ENCODE measurements around the gene BCAS3.

GRCh38 chr17:61073131-61073530, 395.5 kb downstream of the BCAS3 start:
- TF ChIP-seq, protein P1, sequence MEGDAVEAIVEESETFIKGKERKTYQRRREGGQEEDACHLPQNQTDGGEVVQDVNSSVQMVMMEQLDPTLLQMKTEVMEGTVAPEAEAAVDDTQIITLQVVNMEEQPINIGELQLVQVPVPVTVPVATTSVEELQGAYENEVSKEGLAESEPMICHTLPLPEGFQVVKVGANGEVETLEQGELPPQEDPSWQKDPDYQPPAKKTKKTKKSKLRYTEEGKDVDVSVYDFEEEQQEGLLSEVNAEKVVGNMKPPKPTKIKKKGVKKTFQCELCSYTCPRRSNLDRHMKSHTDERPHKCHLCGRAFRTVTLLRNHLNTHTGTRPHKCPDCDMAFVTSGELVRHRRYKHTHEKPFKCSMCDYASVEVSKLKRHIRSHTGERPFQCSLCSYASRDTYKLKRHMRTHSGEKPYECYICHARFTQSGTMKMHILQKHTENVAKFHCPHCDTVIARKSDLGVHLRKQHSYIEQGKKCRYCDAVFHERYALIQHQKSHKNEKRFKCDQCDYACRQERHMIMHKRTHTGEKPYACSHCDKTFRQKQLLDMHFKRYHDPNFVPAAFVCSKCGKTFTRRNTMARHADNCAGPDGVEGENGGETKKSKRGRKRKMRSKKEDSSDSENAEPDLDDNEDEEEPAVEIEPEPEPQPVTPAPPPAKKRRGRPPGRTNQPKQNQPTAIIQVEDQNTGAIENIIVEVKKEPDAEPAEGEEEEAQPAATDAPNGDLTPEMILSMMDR (IDR thresholded peaks at IDR 0.05 in 4 of 5, conservative IDR thresholded peaks at IDR 0.05 in 1 of 5), result no peak
- no peak for TF ChIP-seq POLR2A (IDR thresholded peaks at IDR 0.05)
